Stimulated activated CD4-positive, alpha-beta T cell treated with anti-CD3 and anti-CD28 coated beads, Interleukin-15, amount 100 ng/mL, for 48 hours (primary cell): ENCODE results near the gene AGBL4.
"Not testable (repeated sequence)": the region's sequence is repeated elsewhere in the genome, so short reads cannot be mapped to it uniquely, and the experiment has no call there.

Source experiments
- DNase-seq, 2 donors: peaks; one replicate each; pipeline ENCODE4 v3.0.0-alpha.2; 2020; ENCODE audit warnings: low read depth in 2 of 2

AGBL4 gene

DNA sequence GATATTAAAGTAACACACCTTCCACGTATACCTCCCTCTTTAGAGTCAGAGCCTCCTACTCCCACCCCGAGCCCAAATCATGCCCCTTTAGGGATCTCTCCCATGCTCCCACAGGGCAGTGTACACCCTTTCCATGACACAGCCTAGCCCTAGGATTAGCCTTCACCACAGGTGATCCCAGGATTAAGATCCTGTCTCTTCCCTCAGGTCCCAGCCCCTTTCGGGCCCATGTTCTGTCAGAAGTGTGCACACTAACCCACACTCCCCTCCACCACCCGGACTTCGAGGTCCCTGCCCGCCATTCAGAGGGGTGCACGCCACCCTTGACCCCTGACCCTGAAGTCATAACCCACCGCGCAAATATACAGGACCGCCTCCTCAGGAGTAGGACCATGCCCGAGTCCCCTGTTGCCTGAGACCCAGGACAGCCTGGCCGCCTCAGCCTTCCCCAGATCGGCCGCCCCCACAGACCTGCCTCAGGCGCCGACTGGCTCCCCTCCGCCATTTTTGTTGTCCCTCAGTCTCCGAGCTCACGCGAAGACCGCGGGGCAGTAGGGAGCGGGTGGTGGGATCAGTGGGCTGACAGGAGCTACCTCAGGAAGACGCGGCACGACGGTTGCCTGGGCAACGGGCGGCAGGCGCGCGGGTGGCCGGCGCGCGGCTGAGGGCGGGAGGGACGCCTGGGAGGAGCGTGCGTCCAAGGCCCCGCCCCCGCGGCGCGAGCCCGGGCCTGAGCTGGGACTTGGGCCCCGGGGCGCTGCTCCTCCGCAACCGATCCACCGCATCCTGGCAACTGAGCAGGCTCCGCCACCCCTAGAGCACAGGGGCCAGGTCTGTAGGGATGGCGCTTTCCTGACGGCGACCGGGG lies at the start of gene AGBL4:
TSS of gene AGBL4 (minus strand) at position 663 of the 868 bp plus-strand sequence.
- DNase-seq: no peak

DNA sequence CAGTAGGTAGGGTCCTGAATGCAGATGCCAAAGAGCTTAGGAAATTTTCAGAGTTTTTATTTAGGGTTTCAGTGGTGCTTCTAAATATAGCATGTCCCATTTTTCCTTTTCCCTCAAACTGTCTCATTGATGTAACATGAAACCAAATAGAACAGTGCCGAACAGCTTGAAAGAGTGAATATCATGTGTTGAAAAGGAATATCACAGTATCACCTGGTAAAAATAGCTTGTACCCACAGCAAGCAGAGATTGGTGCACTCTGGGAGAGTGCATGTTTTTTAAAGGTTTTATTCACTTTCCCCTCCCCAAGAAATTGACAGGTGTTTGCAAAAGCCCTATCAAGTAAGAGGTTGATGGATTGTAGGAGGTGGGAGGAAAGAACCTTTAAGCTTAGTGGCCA lies 43.1 kb upstream of the AGBL4 start:
- DNase-seq: no peak

DNA sequence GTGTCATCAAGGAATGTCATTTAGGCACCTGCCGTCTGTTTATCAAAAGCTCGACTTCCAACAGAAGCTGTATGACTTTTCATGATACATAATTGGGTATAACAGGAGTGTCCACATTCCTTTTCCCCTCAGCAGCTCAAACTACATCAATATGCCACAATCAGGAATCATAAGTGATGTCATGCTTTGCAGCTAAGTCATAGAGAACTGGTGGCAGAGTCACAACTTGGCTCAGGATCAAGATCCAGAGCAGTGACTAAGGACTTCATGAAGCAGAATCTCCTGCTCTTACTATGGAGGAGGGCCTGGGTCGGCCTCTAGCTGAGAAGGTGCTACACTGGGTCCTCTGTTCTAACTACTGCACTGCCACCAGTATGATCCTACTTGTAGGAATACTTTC lies 36.5 kb upstream of the AGBL4 start:
- no peak for DNase-seq

DNA sequence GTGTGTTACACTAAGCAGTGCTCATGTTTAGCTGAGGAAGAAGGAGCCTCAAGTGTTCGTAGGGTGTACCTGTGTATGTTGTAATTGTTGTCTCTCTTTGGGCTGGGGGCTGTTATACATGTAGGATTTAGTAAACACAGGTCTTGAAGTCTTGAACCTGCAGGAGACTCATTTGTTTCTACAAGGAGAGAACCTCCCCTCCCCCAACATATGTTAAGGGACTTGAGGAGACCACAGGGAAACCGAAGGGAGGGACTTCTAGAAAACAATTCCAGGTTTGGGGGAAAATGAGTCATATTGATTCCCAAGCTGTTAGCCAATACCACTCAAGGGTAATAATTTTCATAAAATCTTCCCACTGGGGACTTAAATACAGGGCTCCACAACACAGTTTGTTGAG lies 25.0 kb upstream of the AGBL4 start:
- no peak for DNase-seq

DNA sequence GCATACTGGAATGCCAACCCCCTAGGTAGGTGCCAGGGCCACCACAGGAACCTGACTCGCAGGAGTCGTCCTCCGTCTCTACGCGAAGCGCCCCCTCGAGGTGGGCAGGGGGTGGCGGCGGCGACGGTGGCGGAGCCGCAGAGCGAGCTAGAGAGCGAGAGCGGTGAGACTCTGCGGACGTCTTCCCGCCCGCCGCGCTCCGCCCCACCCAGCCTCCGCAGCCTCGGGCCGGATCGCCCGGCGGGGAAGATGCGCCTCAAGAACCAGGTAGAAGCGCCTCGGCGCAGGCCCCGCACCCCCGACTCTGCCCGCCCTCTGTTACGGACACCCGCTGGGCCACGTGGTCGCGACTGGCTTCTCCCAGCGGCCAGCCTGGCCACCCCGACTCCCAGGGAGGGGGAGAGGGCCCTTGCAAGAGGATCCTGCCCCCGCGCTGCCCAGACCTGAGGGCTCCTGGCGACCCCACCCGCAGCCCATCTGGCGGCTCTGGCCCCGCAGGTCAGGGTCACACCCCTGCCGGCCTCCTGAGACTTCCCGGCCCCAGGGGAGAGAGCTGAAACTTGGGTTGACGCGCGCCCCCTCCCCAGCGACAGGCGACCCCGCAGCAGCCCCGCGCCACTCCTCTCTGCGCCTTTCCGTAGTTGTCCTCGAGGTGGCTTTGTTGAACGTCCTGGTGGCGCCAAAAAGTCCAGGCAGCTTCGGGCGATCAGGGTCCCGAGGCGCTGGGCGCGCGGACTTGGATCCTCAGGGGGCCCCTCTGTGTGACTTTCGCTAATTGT lies 24.4 kb upstream of the AGBL4 start:
- no peak for DNase-seq

DNA sequence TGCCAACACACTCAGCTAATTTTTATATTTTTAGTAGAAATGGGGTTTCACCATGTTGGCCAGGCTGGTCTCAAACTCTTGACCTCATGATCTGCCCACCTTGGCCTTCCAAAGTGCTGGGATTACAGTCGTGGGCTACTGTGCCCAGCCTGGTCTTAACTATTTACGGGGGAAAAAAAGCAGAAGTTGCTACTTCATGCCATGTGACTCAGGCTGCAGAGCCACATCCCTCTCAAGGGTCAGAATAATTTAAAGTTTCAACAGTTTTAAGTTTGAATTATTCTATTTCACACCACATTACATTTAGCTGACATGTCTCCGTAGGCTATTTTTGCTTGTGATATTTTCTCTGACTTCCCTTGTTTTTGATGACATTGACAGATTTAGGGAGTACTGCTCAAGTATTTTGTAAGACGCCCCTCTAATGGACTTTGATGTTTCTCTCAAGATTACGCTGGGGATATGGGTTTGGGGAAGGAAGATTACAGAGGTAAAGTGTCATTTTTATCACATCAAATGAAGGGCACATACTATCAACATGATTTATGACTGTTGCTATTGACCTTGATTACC lies 14.6 kb upstream of the AGBL4 start:
- no peak for DNase-seq

DNA sequence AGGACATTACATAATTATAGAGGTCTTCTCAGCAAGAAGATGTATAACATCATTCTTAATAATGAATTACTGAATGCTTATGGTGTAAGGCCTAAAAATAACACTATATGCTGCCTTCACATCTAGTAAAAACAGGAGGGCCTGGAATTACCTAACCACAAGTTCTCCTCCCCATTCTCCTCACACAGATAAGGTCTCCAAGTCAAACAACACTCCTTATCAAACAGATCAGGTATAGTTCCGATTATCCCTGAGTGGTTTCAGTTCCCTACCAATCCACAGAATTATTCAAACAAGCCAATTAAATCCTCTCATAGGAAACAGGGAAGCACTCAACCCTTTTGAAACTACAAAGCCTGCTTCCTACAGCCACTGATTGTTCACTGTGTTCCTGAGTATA lies 4.0 kb upstream of the AGBL4 start:
- DNase-seq: no peak

DNA sequence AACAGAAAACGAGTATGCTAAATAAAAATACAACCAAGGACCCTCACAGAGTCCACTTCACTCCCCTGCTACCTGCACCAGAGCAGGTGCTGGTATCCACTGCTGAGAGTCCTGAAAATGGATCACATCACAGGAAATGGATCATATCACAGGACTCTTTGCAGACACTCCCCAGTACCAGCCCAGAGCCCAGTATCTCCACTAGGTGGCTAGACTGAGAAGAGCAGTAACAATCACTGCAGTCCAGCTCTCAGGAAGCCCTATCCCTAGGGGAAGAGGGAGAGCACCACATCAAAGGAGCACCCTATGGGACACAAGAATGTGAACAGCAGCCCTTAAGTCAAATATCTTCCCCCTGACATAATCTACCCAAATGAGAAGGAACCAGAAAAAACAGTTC lies 28.0 kb downstream of the AGBL4 start:
- no peak for DNase-seq

DNA sequence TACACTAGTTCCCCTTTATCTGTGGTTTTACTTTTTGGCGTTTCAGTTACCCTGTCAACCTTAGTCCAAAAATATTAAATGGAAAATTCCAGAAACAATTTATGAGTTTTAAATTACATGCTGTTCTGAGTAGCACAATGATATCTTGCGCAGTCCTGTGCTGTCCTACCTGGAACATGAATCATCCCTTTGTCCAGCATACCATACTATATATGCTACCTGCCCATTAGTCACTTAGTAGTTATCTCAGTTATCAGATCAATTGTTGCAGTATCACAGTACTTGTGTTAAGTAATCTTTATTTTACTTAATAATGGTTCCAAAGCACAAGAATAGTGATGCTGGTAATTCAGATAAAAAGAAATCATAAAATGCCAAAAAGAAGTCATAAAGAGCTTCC lies 52.7 kb downstream of the AGBL4 start:
- DNase-seq: no peak

DNA sequence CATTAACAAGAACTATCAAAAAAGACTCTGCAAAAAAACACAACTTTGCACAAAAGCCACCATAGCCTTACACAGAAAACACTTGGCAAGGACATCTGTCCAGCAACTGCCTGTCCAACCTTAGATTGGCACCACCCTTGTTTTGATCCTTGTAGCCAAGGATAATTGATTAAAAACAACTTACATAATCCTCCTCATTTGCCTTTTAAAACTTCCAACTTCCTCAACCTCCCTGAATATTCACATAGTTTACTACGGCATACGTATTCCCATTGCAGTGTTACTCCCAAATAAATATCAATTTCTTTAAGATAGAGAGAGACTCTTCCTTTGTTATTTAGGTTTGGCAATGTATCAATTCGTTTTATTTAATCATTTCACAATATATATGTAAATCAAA lies 72.4 kb downstream of the AGBL4 start:
- DNase-seq: no peak

DNA sequence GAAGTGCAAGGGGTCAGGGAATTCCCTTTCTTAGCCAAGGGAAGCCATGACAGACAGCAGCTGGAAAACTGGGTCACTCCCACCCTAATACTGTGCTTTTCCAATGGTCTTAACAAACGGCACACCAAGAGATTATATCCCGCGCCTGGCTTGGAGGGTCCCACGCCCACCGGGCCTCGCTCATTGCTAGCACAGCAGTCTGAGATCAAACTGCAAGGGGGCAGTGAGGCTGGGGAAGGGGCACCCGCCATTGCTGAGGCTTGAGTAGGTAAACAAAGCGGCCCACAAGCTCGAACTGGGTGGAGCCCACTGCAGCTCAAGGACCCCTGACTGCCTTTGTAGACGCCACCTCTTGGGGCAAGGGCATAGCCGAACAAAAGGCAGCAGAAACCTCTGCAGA lies 108.5 kb downstream of the AGBL4 start:
- not testable (repeated sequence) for DNase-seq

DNA sequence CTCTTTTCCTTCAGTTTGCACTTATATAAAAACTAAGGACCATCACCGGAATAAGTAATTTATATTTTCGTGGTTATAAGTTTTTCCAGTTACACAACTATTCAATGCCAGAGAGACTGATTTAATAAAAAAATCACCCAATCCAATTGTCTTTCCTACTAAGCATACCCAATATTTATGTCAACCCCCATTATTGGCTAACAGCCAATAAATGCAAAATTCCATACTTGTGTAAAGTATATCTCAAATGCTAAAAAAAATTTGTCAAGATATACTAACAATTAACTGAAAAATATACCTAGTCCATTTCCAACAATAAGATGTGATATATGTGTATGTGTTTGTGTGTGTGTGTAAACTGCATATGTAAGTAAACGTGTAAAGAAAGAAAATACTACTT lies 117.4 kb downstream of the AGBL4 start:
- no peak for DNase-seq

DNA sequence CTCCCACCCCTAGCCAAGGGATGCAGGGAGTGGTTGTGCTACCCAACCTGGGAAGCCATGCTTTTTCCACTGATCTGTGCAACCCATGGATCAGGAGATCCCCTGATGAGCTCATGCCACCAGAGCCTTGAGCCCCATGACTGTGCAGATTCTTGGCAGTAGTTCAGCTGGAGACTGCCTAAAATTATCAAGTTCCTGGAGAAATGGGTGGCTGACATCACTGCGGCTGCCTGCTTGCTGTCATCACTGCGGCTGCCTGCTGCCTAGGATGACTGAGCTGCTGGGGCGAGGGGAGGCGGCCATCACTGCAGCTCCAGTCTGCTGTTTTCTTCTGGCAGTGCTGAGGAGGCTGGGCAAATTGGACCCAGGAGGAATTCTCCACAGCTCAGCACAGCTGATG lies 159.2 kb downstream of the AGBL4 start:
- DNase-seq: no peak

DNA sequence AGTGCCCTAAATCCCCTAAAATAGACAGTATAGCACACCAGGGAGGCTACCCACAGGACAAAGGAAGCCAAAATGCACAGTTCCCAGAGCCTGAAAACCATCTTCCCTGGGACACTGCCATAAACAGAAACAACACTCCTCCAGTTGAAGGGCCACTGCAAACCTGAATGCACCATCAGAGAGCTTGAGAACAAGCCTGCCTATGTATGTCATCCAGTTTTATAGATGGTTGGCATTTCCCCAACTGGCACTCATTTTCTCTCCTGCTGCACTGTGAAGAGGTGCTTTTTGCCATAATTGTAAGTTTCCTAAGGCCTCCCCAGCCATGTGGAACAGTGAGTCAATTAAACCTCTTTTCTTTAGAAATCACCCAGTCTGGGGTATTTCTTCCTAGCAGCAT lies 169.0 kb downstream of the AGBL4 start:
- no peak for DNase-seq

DNA sequence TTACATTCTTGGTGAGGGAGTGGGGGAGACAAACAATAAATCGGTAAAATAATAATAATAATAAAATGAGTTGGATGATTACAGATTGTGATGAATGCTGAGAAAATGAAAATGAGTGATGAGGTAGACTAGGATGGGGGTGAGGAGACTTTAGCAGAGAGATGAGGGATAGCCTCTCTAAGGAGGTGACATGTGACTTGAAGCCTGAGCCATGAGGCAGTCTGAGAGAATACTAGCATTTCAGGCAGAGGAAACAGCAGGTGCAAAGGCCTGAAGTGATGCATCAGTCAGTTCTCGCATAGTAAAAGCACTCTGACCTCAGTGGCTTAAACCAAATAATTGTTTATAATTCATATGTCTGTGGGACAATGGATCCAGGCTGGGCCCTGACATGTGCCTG lies 181.2 kb downstream of the AGBL4 start:
- DNase-seq: no peak

DNA sequence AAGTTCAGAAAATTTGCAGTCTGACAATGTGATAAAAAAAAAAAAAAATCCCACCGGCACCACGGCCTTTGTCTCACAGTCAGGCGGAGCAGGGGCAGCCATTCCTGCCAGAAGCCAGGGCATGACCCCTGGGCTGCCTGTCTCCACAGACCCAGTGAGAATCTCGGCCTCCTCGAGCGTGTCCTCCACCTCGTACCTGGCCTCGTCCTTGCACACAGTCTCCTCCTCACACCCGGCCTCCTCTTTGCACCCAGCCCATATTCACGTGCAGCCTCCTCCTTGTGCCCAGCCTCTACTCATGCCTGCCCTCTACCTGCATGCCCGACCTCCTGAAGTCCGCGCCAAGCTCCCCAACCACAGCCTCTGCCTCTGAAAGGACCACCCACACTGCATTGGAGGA lies 182.0 kb downstream of the AGBL4 start:
- no peak for DNase-seq

DNA sequence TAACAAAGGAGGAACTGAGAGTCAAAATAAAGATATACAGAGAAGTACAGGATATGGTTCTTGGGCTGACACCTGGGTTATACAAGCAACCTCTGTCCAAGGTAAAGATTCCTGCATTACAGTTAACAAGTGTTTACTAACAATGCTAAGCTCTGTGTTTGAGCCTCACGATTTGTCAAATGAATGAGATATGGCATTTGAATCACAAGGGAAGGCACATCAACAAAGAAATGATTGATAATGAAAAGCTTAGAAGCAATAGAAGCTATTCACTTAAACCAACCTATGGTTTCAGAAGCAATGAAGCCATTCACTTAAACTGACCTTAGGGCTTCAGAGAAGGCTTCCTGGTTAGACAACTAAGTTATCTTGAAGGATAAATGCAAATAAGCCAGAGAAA lies 199.5 kb downstream of the AGBL4 start:
- no peak for DNase-seq

DNA sequence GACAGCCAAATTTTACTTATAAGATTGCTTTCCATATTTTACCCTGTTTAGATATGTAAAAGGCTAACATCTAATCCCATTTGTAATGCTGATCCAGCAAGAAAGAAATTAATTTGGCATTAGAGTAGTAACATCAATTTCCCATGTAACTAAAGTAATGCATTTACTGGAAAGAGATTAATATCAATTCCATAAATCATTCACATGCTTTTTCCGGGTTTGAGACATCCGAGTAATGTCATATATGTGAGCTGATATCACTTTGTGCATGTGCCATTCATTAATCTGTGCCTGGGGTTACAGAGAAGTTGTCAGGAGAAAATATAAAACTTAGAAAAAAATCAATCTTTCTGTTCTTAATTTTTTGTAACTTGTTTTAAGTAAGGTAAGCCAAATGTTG lies 206.1 kb downstream of the AGBL4 start:
- DNase-seq: no peak

DNA sequence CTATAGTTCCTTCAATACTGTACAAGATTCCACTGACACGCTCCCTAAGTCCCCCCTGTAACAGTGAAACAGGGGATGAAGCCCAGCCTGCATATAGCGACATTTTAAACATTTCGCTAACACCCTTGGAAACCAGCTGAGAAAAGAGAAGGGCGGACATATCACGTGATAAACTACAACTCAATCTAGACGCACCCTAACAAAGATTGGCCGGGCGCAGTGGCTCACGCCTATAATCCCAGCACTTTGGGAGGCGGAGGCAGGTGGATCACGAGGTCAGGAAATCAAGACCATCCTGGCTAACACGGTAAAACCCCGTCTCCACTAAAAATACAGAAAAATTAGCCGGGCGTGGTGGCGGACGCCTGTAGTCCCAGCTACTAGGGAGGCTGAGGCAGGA lies 236.7 kb downstream of the AGBL4 start:
- not testable (repeated sequence) for DNase-seq

DNA sequence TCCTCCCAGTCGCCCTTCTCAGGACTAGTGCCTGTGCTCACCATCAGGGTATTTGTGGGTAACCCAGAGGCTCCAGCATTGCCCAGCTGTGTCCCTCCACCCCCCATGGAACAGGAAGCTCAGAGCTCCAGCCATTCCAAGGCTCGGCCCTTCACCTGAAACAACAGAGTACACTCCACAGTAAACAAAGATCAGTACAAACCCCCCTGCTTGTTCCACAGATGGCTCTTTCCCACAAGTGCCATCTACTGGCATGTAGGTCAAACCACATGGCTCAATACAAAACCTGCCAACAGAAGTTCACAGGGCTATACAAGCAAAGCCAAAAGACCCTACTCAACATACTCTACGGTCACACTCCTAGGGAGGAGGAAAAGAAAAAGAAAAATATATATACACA lies 258.7 kb downstream of the AGBL4 start:
- no peak for DNase-seq

DNA sequence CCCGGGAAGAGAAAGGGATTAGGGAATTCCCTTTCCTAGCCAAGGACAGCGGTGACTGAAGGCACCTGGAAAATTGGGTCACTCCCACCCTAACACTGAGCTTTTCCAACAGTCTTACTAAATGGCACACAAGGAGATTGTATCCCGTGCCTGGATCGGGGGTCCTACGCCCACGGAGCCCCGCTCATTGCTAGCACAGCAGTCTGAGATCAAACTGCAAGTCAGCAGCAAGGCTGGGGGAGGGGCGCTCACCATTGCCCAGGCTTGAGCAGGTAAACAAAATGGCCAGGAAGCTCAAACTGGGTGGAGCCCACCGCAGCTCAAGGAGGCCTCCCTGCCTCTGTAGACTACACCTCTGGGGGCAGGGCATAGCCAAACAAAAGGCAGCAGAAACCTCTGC lies 285.6 kb downstream of the AGBL4 start:
- peak in 1 of 2 donors; percentile 0 for DNase-seq

DNA sequence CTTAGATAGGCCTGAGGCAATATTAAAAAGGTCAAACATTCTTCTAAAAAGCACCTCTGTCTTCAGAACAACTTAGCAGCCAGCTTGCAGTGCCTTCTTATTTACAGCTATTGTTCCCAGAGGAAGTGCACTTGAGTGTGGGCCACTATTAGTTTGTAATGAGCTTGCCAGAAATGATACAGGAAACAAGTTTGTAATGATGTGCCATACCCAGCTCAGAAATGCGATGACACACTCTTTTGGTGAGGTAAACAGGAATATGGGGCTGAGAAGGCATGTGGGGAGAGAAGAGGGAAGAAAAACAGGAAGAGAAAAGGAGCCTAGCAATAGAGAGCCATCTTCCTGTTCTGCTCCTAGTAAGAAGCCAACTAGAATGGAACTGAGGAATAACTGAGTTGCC lies 295.4 kb downstream of the AGBL4 start:
- DNase-seq: no peak

DNA sequence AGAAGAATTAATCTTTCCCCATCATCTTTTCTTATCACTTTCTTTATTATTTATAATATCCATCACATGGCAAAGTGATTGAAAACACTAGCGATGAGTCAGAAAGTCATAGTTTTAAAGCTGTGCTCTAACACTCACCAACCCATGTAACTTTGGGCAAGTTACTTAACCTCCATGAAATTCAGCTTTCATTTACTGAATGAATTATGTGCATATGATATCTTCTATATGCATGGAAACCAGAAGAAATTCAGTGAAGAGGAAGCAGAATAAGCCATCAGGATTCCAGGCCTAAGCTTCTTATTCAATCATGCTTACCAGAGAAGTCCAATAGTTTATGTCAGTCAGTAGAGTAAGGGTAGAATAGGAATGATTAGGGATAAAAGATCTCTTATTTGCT lies 300.1 kb downstream of the AGBL4 start:
- DNase-seq: no peak
